Transverse colon (tissue), 4 donors: ENCODE results near the gene UACA.

Experiments
- CTCF ChIP-seq, 5 experiments: fragments of 200-600 bp in 3 of 5; fragments of 450-650 bp in 2 of 5; sonication (generic) in 3 of 5; IDR thresholded peaks; 1 replicate in 2 of 5; 2 replicates in 3 of 5; pipeline ENCODE4 v1.5.1; 2016 to 2017; ENCODE audit warnings: antibody characterized with exemption in 5 of 5, inconsistent platforms in 3 of 5, mild to moderate bottlenecking in 2 of 5, moderate library complexity in 1 of 5
- POLR2A ChIP-seq: fragments of 450-650 bp; IDR thresholded peaks from one replicate; pipeline ENCODE4 v1.6.1; 2016; ENCODE audit warnings: antibody characterized with exemption, mild to moderate bottlenecking, moderate library complexity
- POLR2AphosphoS5 ChIP-seq, 3 donors: sonication (generic); formaldehyde crosslinking; IDR thresholded peaks; one replicate each; pipeline ENCODE4 v1.6.1; 2016; ENCODE audit warnings: antibody characterized with exemption in 3 of 3

GRCh38 chr15:70799667-70800450 is 36.5 kb upstream of the UACA start:
- TF ChIP-seq CTCF (IDR thresholded peaks at IDR 0.05) (no peak), POLR2A (no peak), POLR2AphosphoS5 (IDR thresholded peaks at IDR 0.05) (no peak)
